ENCODE measurements around the gene PRKAR1A.

PRKAR1A gene

GRCh38 chr17:68544111-68544915 lies 32.1 kb downstream of the PRKAR1A start:
- DNase-seq, result no peak

- DNase-seq, result no peak
Measured at GRCh38 chr17:68556551-68556950, 44.3 kb downstream of the PRKAR1A start.

- no peak for DNase-seq
Measured at GRCh38 chr17:68559316-68559715, 47.1 kb downstream of the PRKAR1A start.

- DNase-seq, result no peak
Measured at GRCh38 chr17:68560966-68561720, 48.9 kb downstream of the PRKAR1A start.

- DNase-seq, result no peak
Measured at GRCh38 chr17:68562736-68563135, 50.5 kb downstream of the PRKAR1A start.

- DNase-seq, result no peak
Measured at GRCh38 chr17:68564415-68565111, 52.3 kb downstream of the PRKAR1A start.

- no peak for DNase-seq
Measured at GRCh38 chr17:68565661-68566441, 53.6 kb downstream of the PRKAR1A start.

GRCh38 chr17:68566442-68566738 lies 54.2 kb downstream of the PRKAR1A start:
- no peak for DNase-seq

GRCh38 chr17:68567035-68567434 lies 54.8 kb downstream of the PRKAR1A start:
- DNase-seq, result no peak

GRCh38 chr17:68567581-68567980 lies 55.4 kb downstream of the PRKAR1A start:
- DNase-seq, result no peak

- DNase-seq, result no peak
Measured at GRCh38 chr17:68568581-68568980, 56.4 kb downstream of the PRKAR1A start.

GRCh38 chr17:68569346-68569745 lies 57.1 kb downstream of the PRKAR1A start:
- DNase-seq, result no peak

GRCh38 chr17:68570526-68570925 lies 58.3 kb downstream of the PRKAR1A start:
- DNase-seq, result no peak

- DNase-seq, result no peak
Measured at GRCh38 chr17:68572138-68572842, 60.1 kb downstream of the PRKAR1A start.

GRCh38 chr17:68573338-68573737 lies 61.1 kb downstream of the PRKAR1A start:
- no peak for DNase-seq

GRCh38 chr17:68576137-68576536 lies 63.9 kb downstream of the PRKAR1A start:
- DNase-seq, result no peak

- no peak for DNase-seq
Measured at GRCh38 chr17:68576811-68577496, 64.7 kb downstream of the PRKAR1A start.

- DNase-seq, result no peak
Measured at GRCh38 chr17:68577497-68577821, 65.2 kb downstream of the PRKAR1A start.

- DNase-seq, result no peak
Measured at GRCh38 chr17:68578236-68578635, 66.0 kb downstream of the PRKAR1A start.

- no peak for DNase-seq
Measured at GRCh38 chr17:68579194-68579927, 67.1 kb downstream of the PRKAR1A start.

GRCh38 chr17:68580236-68580770 lies 68.1 kb downstream of the PRKAR1A start:
- no peak for DNase-seq
